GM12891 (cell line): ENCODE results near the gene HP1BP3.

Source experiments
- DNase-seq: peaks from one replicate; pipeline ENCODE4 v3.0.0; 2011; ENCODE audit warnings: low spot score; ENCODE audit not compliant: insufficient read length
- FAIRE-seq: peaks from 2 replicates; lab custom pipeline; 2011; peaks lifted over from hg19 to GRCh38; lab: Jason Lieb, UNC
- PAX5 ChIP-seq: IDR thresholded peaks from 2 replicates; pipeline ENCODE4 v1.6.1; 2011; ENCODE audit warnings: low read length, moderate library complexity, mild to moderate bottlenecking; ENCODE audit not compliant: insufficient read depth, severe bottlenecking
- POLR2A ChIP-seq: IDR thresholded peaks from 2 replicates; pipeline ENCODE4 v1.6.1; 2011; ENCODE audit warnings: low read depth, low read length, control low read depth
- POLR2AphosphoS5 ChIP-seq: IDR thresholded peaks from 2 replicates; pipeline ENCODE4 v1.6.1; 2011; ENCODE audit warnings: low read depth, low read length, control low read depth
- POU2F2 ChIP-seq: IDR thresholded peaks from 2 replicates; pipeline ENCODE4 v1.6.1; 2011; ENCODE audit warnings: low read depth, mild to moderate bottlenecking, control low read depth, low read length, moderate library complexity
- SPI1 ChIP-seq: IDR thresholded peaks from 2 replicates; pipeline ENCODE4 v1.6.1; 2011; ENCODE audit warnings: low read depth, low read length, control low read depth
- TAF1 ChIP-seq: IDR thresholded peaks from 2 replicates; pipeline ENCODE4 v1.6.1; 2011; ENCODE audit warnings: low read depth, low read length, control low read depth

HP1BP3 gene

DNA sequence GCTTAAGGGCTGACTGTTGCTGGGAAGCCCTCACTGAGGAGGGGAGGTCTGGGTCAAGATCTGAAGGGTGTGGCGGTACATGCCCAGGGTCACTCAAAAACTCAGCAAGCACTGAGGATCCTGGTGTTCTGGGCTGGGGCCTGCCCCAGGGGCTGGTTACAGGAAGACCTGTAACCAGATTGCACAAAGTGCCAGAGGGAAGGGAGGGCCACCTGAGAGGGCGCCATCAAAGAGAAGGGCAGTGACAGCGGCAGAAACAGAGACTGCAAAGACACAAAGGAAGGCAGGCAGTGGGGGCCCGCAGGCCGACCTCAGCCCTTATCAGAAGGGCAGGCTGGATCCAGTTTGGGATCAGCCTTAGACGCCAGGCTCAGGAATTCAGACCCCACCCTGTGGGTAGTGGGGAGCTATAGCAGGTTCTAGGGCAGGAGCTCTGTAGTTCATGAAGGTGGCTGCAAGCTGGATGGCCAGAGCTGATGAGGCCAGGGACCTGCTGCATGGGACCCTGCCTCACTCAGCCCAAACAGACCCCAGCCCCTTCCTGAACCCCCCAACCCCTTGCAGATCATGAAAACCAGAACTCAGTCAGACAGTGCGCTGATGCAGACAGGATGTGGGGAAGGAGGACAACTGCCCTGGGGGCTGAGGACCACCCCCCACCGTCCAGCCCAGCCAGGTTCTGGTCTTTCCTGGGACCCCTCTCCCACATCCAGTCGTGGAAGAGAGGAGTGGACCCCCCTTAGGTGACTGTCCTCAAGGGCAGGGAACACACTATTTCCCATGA, 58.5 kb downstream of the HP1BP3 start:
- FAIRE-seq (no peak), DNase-seq (no peak)
- TF ChIP-seq POLR2A: no peak
- no peak for TF ChIP-seq POLR2AphosphoS5
- no peak for TF ChIP-seq POU2F2

DNA sequence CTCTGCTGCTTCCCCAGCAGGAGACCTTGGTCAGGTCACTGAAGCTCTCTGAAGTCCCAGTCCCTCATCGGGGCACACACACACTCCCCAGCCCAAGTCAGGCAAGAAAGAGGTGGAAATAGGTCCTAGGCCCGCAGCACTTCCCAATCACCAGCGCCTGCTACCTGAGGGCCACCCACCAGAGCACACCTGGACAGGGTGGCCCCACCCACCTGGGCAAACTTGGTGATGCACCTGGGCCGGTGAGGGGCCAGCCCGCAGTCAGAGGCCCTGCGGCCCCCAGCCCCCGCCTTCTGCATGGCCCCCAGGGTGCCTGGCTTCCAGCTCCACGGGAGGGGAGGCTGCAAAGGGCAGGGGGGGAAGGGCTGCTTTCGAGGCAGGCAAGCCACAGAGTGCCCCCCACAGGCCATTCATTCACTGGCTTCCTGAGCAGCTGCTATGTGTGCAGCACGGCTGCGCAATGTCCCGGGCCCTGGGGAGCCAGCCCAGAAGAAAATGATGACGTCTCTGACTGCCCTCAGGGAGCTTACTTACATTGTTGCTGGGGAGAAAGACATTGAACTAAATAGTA, 59.3 kb downstream of the HP1BP3 start:
- no peak for TF ChIP-seq SPI1
- FAIRE-seq (no peak), DNase-seq (no peak)

- TF ChIP-seq PAX5 (no peak), POLR2A (no peak), POLR2AphosphoS5 (no peak), TAF1 (no peak), POU2F2 (no peak)
- FAIRE-seq: no peak
These were observed 60.0 kb downstream of the HP1BP3 start for GRCh38 chr1:20726932-20727745.

GRCh38 chr1:20726118-20726911, 60.8 kb downstream of the HP1BP3 start:
- no peak for FAIRE-seq
- TF ChIP-seq PAX5 (no peak), POLR2AphosphoS5 (no peak), SPI1 (no peak), POU2F2 (no peak)
- no peak for DNase-seq

More at GRCh38 chr1:20726932-20727745, 60.0 kb downstream of the HP1BP3 start:
- DNase-seq: no peak

GRCh38 chr1:20725189-20726117, 61.7 kb downstream of the HP1BP3 start:
- no peak for DNase-seq
- no peak for FAIRE-seq
- TF ChIP-seq PAX5 (no peak), POLR2A (no peak), TAF1 (no peak), SPI1 (no peak), POU2F2 (no peak), POLR2AphosphoS5 (no peak)

- no peak for DNase-seq
- FAIRE-seq: no peak
These were observed 62.5 kb downstream of the HP1BP3 start for GRCh38 chr1:20724364-20725188.

DNA sequence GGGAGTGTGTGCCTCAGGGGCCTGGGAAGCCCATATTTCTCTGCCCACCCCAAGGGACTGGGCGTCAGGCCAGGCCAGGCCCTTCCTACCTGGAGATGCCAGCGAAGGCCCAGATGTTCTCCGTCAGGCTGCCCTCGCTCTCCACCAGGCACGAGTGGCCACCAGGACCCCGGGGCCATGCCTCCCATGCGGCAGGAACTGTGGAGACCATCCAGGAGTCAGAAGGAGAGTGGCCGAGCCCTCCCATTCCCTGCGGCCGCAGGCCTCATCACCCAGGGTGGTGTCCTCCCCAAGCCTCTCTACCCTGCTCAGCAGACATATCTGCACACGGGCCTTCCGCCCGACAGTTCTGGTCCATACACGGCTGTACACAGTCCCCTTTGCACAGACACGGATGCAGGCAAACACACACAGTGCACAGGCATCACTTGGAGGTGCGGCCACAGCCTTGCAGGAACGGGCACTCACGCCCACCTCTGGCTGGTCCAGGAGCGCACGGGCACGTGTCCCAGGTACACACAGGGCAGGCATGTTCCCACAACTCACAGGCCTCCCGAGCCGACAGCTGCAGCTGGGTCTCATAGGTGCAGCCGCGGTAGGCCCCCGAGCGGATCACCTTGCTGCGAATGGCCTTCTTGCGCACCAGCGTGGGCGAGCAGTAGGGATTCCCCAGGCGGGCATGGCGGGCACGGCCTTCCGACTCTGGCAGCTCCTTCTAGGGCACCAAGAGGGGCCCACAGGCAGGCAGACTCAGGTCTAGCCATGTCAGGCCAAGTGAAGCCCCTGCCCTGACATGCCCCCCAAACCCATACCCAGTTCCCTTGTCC, 63.4 kb downstream of the HP1BP3 start:
- TF ChIP-seq POU2F2 (no peak), TAF1 (no peak)
- FAIRE-seq (no peak), DNase-seq (no peak)

More at GRCh38 chr1:20724364-20725188, 62.5 kb downstream of the HP1BP3 start:
- TF ChIP-seq PAX5: no peak
- TF ChIP-seq POLR2AphosphoS5: no peak
- TF ChIP-seq POU2F2: no peak
- TF ChIP-seq TAF1: no peak
- no peak for TF ChIP-seq SPI1
- TF ChIP-seq POLR2A: no peak

- TF ChIP-seq POLR2AphosphoS5 (no peak), PAX5 (no peak), TAF1 (no peak), SPI1 (no peak), POLR2A (no peak), POU2F2 (no peak)
- no peak for FAIRE-seq
- DNase-seq: no peak
These were observed 64.0 kb downstream of the HP1BP3 start for GRCh38 chr1:20723159-20723536.
